Stimulated activated naive CD4-positive, alpha-beta T cell (primary cell): ENCODE data around the gene MADD.
"Not testable (repeated sequence)": the region's sequence is repeated elsewhere in the genome, so short reads cannot be mapped to it uniquely, and the experiment has no call there.

Source experiments
- DNase-seq, 6 experiments: peaks; one replicate each; lab custom pipeline; 2025; lab: John Stamatoyannopoulos, UW

MADD gene

GRCh38 chr11:47274495-47275235 lies 4.7 kb downstream of the MADD start:
- no peak for DNase-seq

- DNase-seq, result no peak
Measured at GRCh38 chr11:47276923-47277322, 7.0 kb downstream of the MADD start.

GRCh38 chr11:47278058-47278457 lies 8.1 kb downstream of the MADD start:
- no peak for DNase-seq

GRCh38 chr11:47278769-47279168 lies 8.8 kb downstream of the MADD start:
- no peak for DNase-seq

GRCh38 chr11:47280099-47280498 lies 10.2 kb downstream of the MADD start:
- DNase-seq, result no peak

GRCh38 chr11:47280860-47281259 lies 10.9 kb downstream of the MADD start:
- DNase-seq, result no peak

- DNase-seq, result no peak
Measured at GRCh38 chr11:47282462-47282861, 12.5 kb downstream of the MADD start.

- DNase-seq, result no peak
Measured at GRCh38 chr11:47284151-47284550, 14.2 kb downstream of the MADD start.

- DNase-seq, result no peak
Measured at GRCh38 chr11:47285969-47286770, 16.2 kb downstream of the MADD start.

GRCh38 chr11:47288066-47288465 lies 18.1 kb downstream of the MADD start:
- DNase-seq, result no peak

GRCh38 chr11:47289856-47290255 lies 19.9 kb downstream of the MADD start:
- no peak for DNase-seq

GRCh38 chr11:47295385-47295784 lies 25.5 kb downstream of the MADD start:
- no peak for DNase-seq

GRCh38 chr11:47296045-47296444 lies 26.1 kb downstream of the MADD start:
- no peak for DNase-seq

GRCh38 chr11:47299078-47299477 lies 29.1 kb downstream of the MADD start:
- DNase-seq, result no peak

- no peak for DNase-seq
Measured at GRCh38 chr11:47302853-47303252, 32.9 kb downstream of the MADD start.

GRCh38 chr11:47305734-47306483 lies 36.0 kb downstream of the MADD start:
- no peak for DNase-seq

- no peak for DNase-seq
Measured at GRCh38 chr11:47306484-47306844, 36.5 kb downstream of the MADD start.

- DNase-seq, result no peak
Measured at GRCh38 chr11:47308050-47308823, 38.3 kb downstream of the MADD start.

- no peak for DNase-seq
Measured at GRCh38 chr11:47314992-47315391, 45.1 kb downstream of the MADD start.

- DNase-seq, result not testable (repeated sequence)
Measured at GRCh38 chr11:47316501-47316900, 46.6 kb downstream of the MADD start.

- no peak for DNase-seq
Measured at GRCh38 chr11:47317064-47317828, 47.3 kb downstream of the MADD start.
